ENCODE measurements around the gene IHH. TPM values are rescaled to one million over a fixed set of nuclear protein-coding genes. Genes with fewer than 3 reads are reported as not detected.

The IHH gene
- total RNA-seq, 4 donors from 2014 or later = 0.63 TPM; not detected in 3

GRCh38 chr2:219062081-219062480 is 1.4 kb upstream of the IHH start:
- peaks cover 2 to 64% of the 10 kb centered on the region in 2 donors for H3K27me3 ChIP-seq
- no peak for TF ChIP-seq EP300 (IDR thresholded peaks at IDR 0.05)
- no peak for TF ChIP-seq CTCF (IDR thresholded peaks at IDR 0.05)
- no peak for TF ChIP-seq POLR2A (IDR thresholded peaks at IDR 0.05)
- 57 to 71% methylated on average over 6 of the region's 6 CpGs for WGBS, 2 donors
- H3K36me3 ChIP-seq = no peaks in the 10 kb centered on the region
- H3K27ac ChIP-seq = no peak overlapping the region
- peaks cover 0 to 43% (median 31%) of the 10 kb centered on the region in 4 donors for H3K4me1 ChIP-seq
- no peaks in the 10 kb centered on the region for H3K9me3 ChIP-seq
- no peak overlapping the region for H3K4me3 ChIP-seq
- DNase-seq (ENCODE audit: low spot score in 2 of 2) = no peak

- TF ChIP-seq POLR2A (IDR thresholded peaks at IDR 0.05) (no peak), EP300 (IDR thresholded peaks at IDR 0.05) (no peak), CTCF (IDR thresholded peaks at IDR 0.05) (no peak)
- peaks cover 2 to 85% of the 10 kb centered on the region in 2 donors for H3K27me3 ChIP-seq
- DNase-seq (ENCODE audit: low spot score in 2 of 2) = no peak
- peaks cover 0 to 43% (median 31%) of the 10 kb centered on the region in 4 donors for H3K4me1 ChIP-seq
- 5 to 7% methylated on average over 28 to 34 of the region's 81 CpGs for WGBS, 2 donors
- H3K27ac ChIP-seq = peak overlapping the region in 1 of 4 donors; percentile 51
- no peaks in the 10 kb centered on the region for H3K9me3 ChIP-seq
- peak overlapping the region in 2 of 4 donors; percentile 28 to 38 for H3K4me3 ChIP-seq
- no peaks in the 10 kb centered on the region for H3K36me3 ChIP-seq
Observed at GRCh38 chr2:219059725-219060682, 717 bp downstream of the IHH start.

GRCh38 chr2:219059375-219059724 is 1.4 kb downstream of the IHH start:
- TF ChIP-seq EP300 (IDR thresholded peaks at IDR 0.05) (no peak), CTCF (IDR thresholded peaks at IDR 0.05) (no peak), POLR2A (IDR thresholded peaks at IDR 0.05) (no peak)
- WGBS, 2 donors = 4 to 5% methylated on average over 16 to 17 of the region's 17 CpGs
- H3K27me3 ChIP-seq = peaks cover 2 to 88% of the 10 kb centered on the region in 2 donors
- H3K4me1 ChIP-seq = peaks cover 0 to 43% (median 31%) of the 10 kb centered on the region in 4 donors
- DNase-seq (ENCODE audit: low spot score in 2 of 2) = no peak
- H3K9me3 ChIP-seq = no peaks in the 10 kb centered on the region
- peak overlapping the region in 1 of 4 donors; percentile 51 for H3K27ac ChIP-seq
- H3K36me3 ChIP-seq = no peaks in the 10 kb centered on the region
- H3K4me3 ChIP-seq = peak overlapping the region in 1 of 4 donors; percentile 28

- no peak for DNase-seq (ENCODE audit: low spot score in 2 of 2)
- H3K4me1 ChIP-seq = peaks cover 0 to 43% (median 31%) of the 10 kb centered on the region in 4 donors
- 10 to 12% methylated on average over 22 to 34 of the region's 42 CpGs for WGBS, 2 donors
- no peaks in the 10 kb centered on the region for H3K9me3 ChIP-seq
- peak overlapping the region in 1 of 4 donors; percentile 51 for H3K27ac ChIP-seq
- peak overlapping the region in 1 of 4 donors; percentile 28 for H3K4me3 ChIP-seq
- peaks cover 2 to 88% of the 10 kb centered on the region in 2 donors for H3K27me3 ChIP-seq
- TF ChIP-seq POLR2A (IDR thresholded peaks at IDR 0.05) (no peak), CTCF (IDR thresholded peaks at IDR 0.05) (no peak), EP300 (IDR thresholded peaks at IDR 0.05) (no peak)
- H3K36me3 ChIP-seq = no peaks in the 10 kb centered on the region
Observed at GRCh38 chr2:219058541-219059374, 2.0 kb downstream of the IHH start.

Measured in tibial nerve (tissue), 4 donors.